Nephron progenitor cell (in vitro differentiated cells): Measurements from ENCODE around the gene MMP28.

ENCODE experiments used
- DNase-seq: peaks from one replicate; pipeline ENCODE4 v3.0.0; 2021
- H3K27ac Mint-ChIP-seq: 2 replicates; pipeline ENCODE4 v1.8.0; 2021; ENCODE audit warnings: mild to moderate bottlenecking, moderate library complexity, mixed read lengths
- H3K27me3 Mint-ChIP-seq: 2 replicates; pipeline ENCODE4 v1.8.0; 2021; ENCODE audit warnings: mild to moderate bottlenecking, low read depth, mixed read lengths; ENCODE audit not compliant: poor library complexity
- H3K36me3 Mint-ChIP-seq: 2 replicates; pipeline ENCODE4 v1.8.0; 2021; ENCODE audit warnings: low read depth, mixed read lengths
- H3K4me1 Mint-ChIP-seq: 2 replicates; pipeline ENCODE4 v1.8.0; 2021; ENCODE audit warnings: mixed read lengths
- H3K4me3 Mint-ChIP-seq: 2 replicates; pipeline ENCODE4 v1.8.0; 2021; ENCODE audit warnings: mild to moderate bottlenecking, moderate library complexity, mixed read lengths
- H3K9me3 Mint-ChIP-seq: 2 replicates; pipeline ENCODE4 v1.8.0; 2021; ENCODE audit warnings: mild to moderate bottlenecking, moderate library complexity, mixed read lengths
- CTCF ChIP-seq: fragments of 200-600 bp; sonication (generic); IDR thresholded peaks from 2 replicates; pipeline ENCODE4 v1.5.0; 2021; ENCODE audit warnings: antibody characterized with exemption

MMP28 gene

GRCh38 chr17:35841101-35841500 lies 45.7 kb upstream of the MMP28 start:
- H3K4me1 Mint-ChIP-seq = no peaks in the 10 kb centered on the region
- no peaks in the 10 kb centered on the region for H3K9me3 Mint-ChIP-seq
- H3K4me3 Mint-ChIP-seq = no peak overlapping the region
- no peak for TF ChIP-seq CTCF
- H3K27me3 Mint-ChIP-seq = peaks cover 3% of the 10 kb centered on the region
- DNase-seq = no peak
- H3K36me3 Mint-ChIP-seq = peaks cover 72% of the 10 kb centered on the region
- H3K27ac Mint-ChIP-seq = no peak overlapping the region

DNA sequence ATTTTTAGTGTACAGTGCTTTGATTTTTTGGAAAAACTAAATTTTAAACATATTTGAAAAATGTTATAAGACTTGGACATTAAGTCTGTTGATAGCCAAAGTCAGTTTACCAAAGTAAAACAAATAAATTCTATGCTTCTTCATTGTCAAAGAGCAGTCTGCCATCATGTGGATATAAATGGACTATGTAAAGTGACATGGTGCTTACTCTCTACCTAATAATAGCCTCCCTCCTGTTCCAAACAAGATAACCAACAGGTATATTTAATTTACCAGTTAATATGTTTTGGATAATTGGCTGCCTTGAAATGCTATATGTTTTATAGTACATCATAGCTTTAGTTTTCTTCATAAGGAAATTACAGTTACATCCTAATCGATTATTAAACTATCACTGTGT lies 29.8 kb upstream of the MMP28 start:
- no peak for DNase-seq
- no peak overlapping the region for H3K27ac Mint-ChIP-seq
- TF ChIP-seq CTCF = no peak
- H3K9me3 Mint-ChIP-seq = no peaks in the 10 kb centered on the region
- H3K36me3 Mint-ChIP-seq = peaks cover 84% of the 10 kb centered on the region
- H3K27me3 Mint-ChIP-seq = no peaks in the 10 kb centered on the region
- no peak overlapping the region for H3K4me3 Mint-ChIP-seq
- H3K4me1 Mint-ChIP-seq = no peaks in the 10 kb centered on the region

- H3K27ac Mint-ChIP-seq = no peak overlapping the region
- H3K9me3 Mint-ChIP-seq = no peaks in the 10 kb centered on the region
- no peaks in the 10 kb centered on the region for H3K4me1 Mint-ChIP-seq
- H3K27me3 Mint-ChIP-seq = no peaks in the 10 kb centered on the region
- no peak for TF ChIP-seq CTCF
- no peak overlapping the region for H3K4me3 Mint-ChIP-seq
- no peak for DNase-seq
- peaks cover 86% of the 10 kb centered on the region for H3K36me3 Mint-ChIP-seq
These were observed 25.9 kb upstream of the MMP28 start for GRCh38 chr17:35821308-35821707.

DNA sequence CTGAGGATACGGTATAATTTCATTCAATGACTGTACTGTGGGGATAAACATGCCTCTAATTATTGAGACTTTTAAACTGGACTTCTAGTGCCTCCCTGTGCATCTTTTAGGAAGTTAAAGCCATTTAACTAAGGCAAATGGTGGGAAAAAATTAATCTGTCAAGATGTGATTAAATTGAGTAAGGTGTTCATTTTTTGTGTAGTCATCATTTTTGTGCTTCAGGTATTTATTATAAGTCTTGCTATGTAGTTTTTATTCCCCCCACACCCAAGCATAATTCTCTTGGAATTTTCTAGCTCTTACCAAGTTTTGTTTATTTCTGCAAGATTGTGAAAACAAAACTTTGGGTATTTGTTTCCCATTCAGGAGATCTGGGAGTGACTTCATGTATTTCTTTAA lies 24.0 kb upstream of the MMP28 start:
- no peaks in the 10 kb centered on the region for H3K27me3 Mint-ChIP-seq
- H3K36me3 Mint-ChIP-seq = peaks cover 76% of the 10 kb centered on the region
- no peaks in the 10 kb centered on the region for H3K4me1 Mint-ChIP-seq

GRCh38 chr17:35817196-35817595 lies 21.8 kb upstream of the MMP28 start:
- TF ChIP-seq CTCF = no peak
- Mint-ChIP-seq H3K27ac (no peak overlapping the region), H3K4me1 (peaks cover 12% of the 10 kb centered on the region), H3K4me3 (no peak overlapping the region), H3K9me3 (no peaks in the 10 kb centered on the region), H3K27me3 (no peaks in the 10 kb centered on the region), H3K36me3 (peaks cover 72% of the 10 kb centered on the region)
- DNase-seq = no peak

More for the DNA sequence above, 24.0 kb upstream of the MMP28 start:
- H3K4me3 Mint-ChIP-seq = no peak overlapping the region
- H3K27ac Mint-ChIP-seq = no peak overlapping the region
- H3K9me3 Mint-ChIP-seq = no peaks in the 10 kb centered on the region
- DNase-seq = no peak
- no peak for TF ChIP-seq CTCF

GRCh38 chr17:35816723-35817122 lies 21.3 kb upstream of the MMP28 start:
- TF ChIP-seq CTCF = no peak
- DNase-seq = no peak
- no peak overlapping the region for H3K27ac Mint-ChIP-seq
- H3K9me3 Mint-ChIP-seq = no peaks in the 10 kb centered on the region
- no peaks in the 10 kb centered on the region for H3K27me3 Mint-ChIP-seq
- peaks cover 71% of the 10 kb centered on the region for H3K36me3 Mint-ChIP-seq
- H3K4me1 Mint-ChIP-seq = peaks cover 15% of the 10 kb centered on the region
- no peak overlapping the region for H3K4me3 Mint-ChIP-seq
